Activated B cell treated with CpG ODN at 0.5 μM for 24 hours (primary cell): ENCODE measurements around the gene HOXB13. TPM values are rescaled to one million over a fixed set of nuclear protein-coding genes. Genes with fewer than 3 reads are reported as not detected.

Source experiments
- ATAC-seq: fragments of 200-7000 bp; cut with Tn5 transposase; one replicate; pipeline ENCODE4 v1.10.0; 2021; ENCODE audit warnings: low read depth, mild to moderate bottlenecking, moderate library complexity
- CTCF ChIA-PET: fragments of 350-600 bp; sonication (Branson Sonifier 250); formaldehyde crosslinking; loops from one replicate; lab custom pipeline; 2021; ENCODE audit warnings: antibody characterized with exemption; lab: Charles Lee
- POLR2A ChIA-PET: fragments of 350-600 bp; sonication (Branson Sonifier 250); formaldehyde crosslinking; loops from one replicate; lab custom pipeline; 2021; ENCODE audit warnings: antibody characterized with exemption; lab: Charles Lee
- DNase-seq: peaks from one replicate; pipeline ENCODE4 v3.0.0; 2022
- H3K27ac Mint-ChIP-seq: one replicate; pipeline ENCODE4 v1.8.0; 2020; ENCODE audit warnings: mixed read lengths
- H3K27me3 Mint-ChIP-seq: one replicate; pipeline ENCODE4 v1.8.0; 2021; ENCODE audit warnings: mixed read lengths
- H3K36me3 Mint-ChIP-seq: one replicate; pipeline ENCODE4 v1.8.0; 2021; ENCODE audit warnings: low read depth, mixed read lengths
- H3K4me1 Mint-ChIP-seq: one replicate; pipeline ENCODE4 v1.8.0; 2021; ENCODE audit warnings: mixed read lengths
- H3K4me3 Mint-ChIP-seq: one replicate; pipeline ENCODE4 v1.8.0; 2020; ENCODE audit warnings: mild to moderate bottlenecking, mixed read lengths
- H3K9me3 Mint-ChIP-seq: one replicate; pipeline ENCODE4 v1.8.0; 2020; ENCODE audit warnings: mixed read lengths
- CTCF ChIP-seq: fragments of 200-600 bp; IDR thresholded peaks from one replicate; pipeline ENCODE4 v1.8.0; 2022; ENCODE audit warnings: antibody characterized with exemption, mild to moderate bottlenecking
- intact Hi-C: fragments of 100-400 bp; cut with micrococcal nuclease; formaldehyde crosslinking; loops from one replicate; pipeline ENCODE4 v1.15.1; 2024
- total RNA-seq: library from RNA; stranded (reverse); gene quantifications from 2 replicates; pipeline ENCODE4 v1.2.3, GENCODE V29; 2022

HOXB13 gene
- not detected in 2 replicates for total RNA-seq

GRCh38 chr17:48728232-48729231 lies at the start of gene HOXB13:
Gene HOXB13, minus strand, starts transcription at chr17:48728750. Its CDS starts 157 bp downstream, at chr17:48728593.
- H3K36me3 Mint-ChIP-seq = no peaks in the 10 kb centered on the region
- DNase-seq (no peak), ATAC-seq (no peak)
- peaks cover 82% of the 10 kb centered on the region for H3K27me3 Mint-ChIP-seq
- peaks cover 41% of the 10 kb centered on the region for H3K4me1 Mint-ChIP-seq
- H3K9me3 Mint-ChIP-seq = no peaks in the 10 kb centered on the region
- ChIA-PET POLR2A (interaction anchor here (0.7 kb wide), 1 partner anchor 98 kb away, joined by 4 read pairs; no protein-coding TSS in a partner anchor), CTCF (no interaction called here)
- intact Hi-C loops = no loop called here
- no peak for TF ChIP-seq CTCF
- H3K4me3 Mint-ChIP-seq = peak within 1 kb of the TSS; percentile 8
- no peak within 1 kb of the TSS for H3K27ac Mint-ChIP-seq

GRCh38 chr17:48776602-48777001 lies 48.1 kb upstream of the HOXB13 start:
- DNase-seq (no peak), ATAC-seq (no peak)
- Mint-ChIP-seq H3K9me3 (peaks cover 3% of the 10 kb centered on the region), H3K4me3 (no peak overlapping the region), H3K27me3 (peaks cover 29% of the 10 kb centered on the region), H3K4me1 (no peaks in the 10 kb centered on the region), H3K36me3 (no peaks in the 10 kb centered on the region), H3K27ac (no peak overlapping the region)
- intact Hi-C loops = no loop called here
- CTCF ChIA-PET = no interaction called here
- POLR2A ChIA-PET = no interaction called here
- no peak for TF ChIP-seq CTCF

- H3K4me1 Mint-ChIP-seq = no peaks in the 10 kb centered on the region
- H3K27ac Mint-ChIP-seq = no peak overlapping the region
- POLR2A ChIA-PET = no interaction called here
- no peak for TF ChIP-seq CTCF
- DNase-seq (no peak), ATAC-seq (no peak)
- H3K9me3 Mint-ChIP-seq = no peaks in the 10 kb centered on the region
- peaks cover 41% of the 10 kb centered on the region for H3K27me3 Mint-ChIP-seq
- intact Hi-C loops = no loop called here
- H3K4me3 Mint-ChIP-seq = no peak overlapping the region
- H3K36me3 Mint-ChIP-seq = no peaks in the 10 kb centered on the region
- CTCF ChIA-PET = no interaction called here
Measured at GRCh38 chr17:48773245-48773644, 44.7 kb upstream of the HOXB13 start.

- no peak for TF ChIP-seq CTCF
- H3K9me3 Mint-ChIP-seq = no peaks in the 10 kb centered on the region
- ChIA-PET POLR2A (no interaction called here), CTCF (no interaction called here)
- H3K27me3 Mint-ChIP-seq = peaks cover 39% of the 10 kb centered on the region
- DNase-seq (no peak), ATAC-seq (no peak)
- intact Hi-C loops = no loop called here
- H3K27ac Mint-ChIP-seq = no peak overlapping the region
- H3K4me1 Mint-ChIP-seq = no peaks in the 10 kb centered on the region
- no peaks in the 10 kb centered on the region for H3K36me3 Mint-ChIP-seq
- no peak overlapping the region for H3K4me3 Mint-ChIP-seq
Measured at GRCh38 chr17:48770954-48771353, 42.4 kb upstream of the HOXB13 start.

- CTCF ChIA-PET = interaction anchor here (0.8 kb wide), 1 partner anchor 47 kb away, joined by 3 read pairs; no protein-coding TSS in a partner anchor
- H3K4me3 Mint-ChIP-seq = no peak overlapping the region
- H3K36me3 Mint-ChIP-seq = no peaks in the 10 kb centered on the region
- intact Hi-C loops = no loop called here
- no peak for TF ChIP-seq CTCF
- no peak for DNase-seq
- POLR2A ChIA-PET = no interaction called here
- H3K9me3 Mint-ChIP-seq = no peaks in the 10 kb centered on the region
- no peaks in the 10 kb centered on the region for H3K4me1 Mint-ChIP-seq
- ATAC-seq = no peak
- peaks cover 43% of the 10 kb centered on the region for H3K27me3 Mint-ChIP-seq
- H3K27ac Mint-ChIP-seq = no peak overlapping the region
Measured at GRCh38 chr17:48769009-48769675, 40.6 kb upstream of the HOXB13 start.
